K562 (cell line): ENCODE results near the gene STK33. TPM values are rescaled to one million over a fixed set of nuclear protein-coding genes. Genes with fewer than 3 reads are reported as not detected.

Source experiments
- ATAC-seq: fragments of 200-7000 bp; cut with Tn5 transposase; 3 replicates; pipeline ENCODE4 v1.9.1; 2020; ENCODE audit warnings: moderate library complexity
- BruUV-seq: library from RNA; stranded (reverse); fragments of 400-500 nt; replicated peaks from 2 replicates; lab custom pipeline; 2021; lab: Mats Ljungman, UMichigan
- CTCF ChIA-PET: fragments of 300-600 bp; formaldehyde crosslinking; extraction: SDS; loops from one replicate; lab custom pipeline; 2021; ENCODE audit warnings: low intra/inter-chr PET ratio; lab: Yijun Ruan, JAX
- POLR2A ChIA-PET: fragments of 300-600, 350-650 bp; sonication (Branson Sonifier 250); formaldehyde crosslinking; extraction: SDS; loops from one replicate; lab custom pipeline; 2021; ENCODE audit warnings: antibody characterized with exemption, inconsistent platforms; lab: Yijun Ruan, JAX
- DNase-seq, 4 experiments: peaks; one replicate each; pipeline versions ENCODE4 v3.0.0 to v3.0.0-alpha.2; 2011 to 2018; ENCODE audit warnings: low spot score in 3 of 4, mixed read lengths in 3 of 4; ENCODE audit errors: extremely low read depth in 1 of 4
- FAIRE-seq: peaks from 2 replicates; lab custom pipeline; 2011; peaks lifted over from hg19 to GRCh38; lab: Jason Lieb, UNC
- H2AFZ ChIP-seq: 2 replicates; pipeline ENCODE4 v1.6.0; 2011; ENCODE audit warnings: low read depth, low read length, control low read depth, inconsistent platforms
- H3K27ac ChIP-seq: fragments of 200-600 bp; 3 replicates; pipeline ENCODE4 v1.8.0; 2011; ENCODE audit warnings: low read depth, mild to moderate bottlenecking, control low read depth, inconsistent platforms, low read length, moderate library complexity, mixed read lengths; ENCODE audit errors: extremely low read depth
- H3K27me3 ChIP-seq, 2 experiments: fragments of 300-600 bp in 1 of 2; 2 replicates in 1 of 2; 3 replicates in 1 of 2; pipeline versions ENCODE4 v1.6.0 to v1.8.0; 2011; ENCODE audit warnings: inconsistent platforms in 2 of 2, low read length in 2 of 2, mild to moderate bottlenecking in 1 of 2, mixed read lengths in 1 of 2, moderate library complexity in 1 of 2; ENCODE audit not compliant: control insufficient read depth in 2 of 2, insufficient read depth in 2 of 2
- H3K36me3 ChIP-seq: fragments of 300-600 bp; 3 replicates; pipeline ENCODE4 v1.8.0; 2011; ENCODE audit warnings: mild to moderate bottlenecking, low read length, inconsistent platforms; ENCODE audit not compliant: control insufficient read depth, insufficient read depth
- H3K4me1 ChIP-seq, 2 experiments: fragments of 200-600 bp in 1 of 2; replicated peaks in 1 of 2; 2 replicates in 1 of 2; 3 replicates in 1 of 2; pipeline versions ENCODE4 v1.5.1 to v1.8.0; 2011; ENCODE audit warnings: inconsistent platforms in 2 of 2, low read length in 2 of 2, mild to moderate bottlenecking in 1 of 2, mixed read lengths in 1 of 2, moderate library complexity in 1 of 2; ENCODE audit not compliant: control insufficient read depth in 2 of 2, insufficient read depth in 2 of 2
- H3K4me2 ChIP-seq: 2 replicates; pipeline ENCODE4 v1.6.1; 2011; ENCODE audit warnings: low read length, control low read depth, inconsistent platforms, mixed read lengths; ENCODE audit not compliant: insufficient read depth
- H3K4me3 ChIP-seq: fragments of 200-600 bp; sonication (generic), shearing (Covaris generic); 2 replicates; pipeline ENCODE4 v1.5.1; 2016; ENCODE audit warnings: control low read depth, inconsistent platforms
- H3K79me2 ChIP-seq: fragments of 200-600 bp; 3 replicates; pipeline ENCODE4 v1.8.0; 2011; ENCODE audit warnings: low read length, inconsistent platforms; ENCODE audit not compliant: control insufficient read depth, insufficient read depth
- H3K9ac ChIP-seq, 2 experiments: 2 replicates each; pipeline versions ENCODE4 v1.6.0 to v1.6.1; 2011; ENCODE audit warnings: low read depth in 2 of 2, low read length in 2 of 2, control low read depth in 1 of 2, inconsistent platforms in 1 of 2, mild to moderate bottlenecking in 1 of 2, mixed read lengths in 1 of 2; ENCODE audit not compliant: insufficient read depth in 1 of 2
- H3K9me1 ChIP-seq: one replicate; pipeline ENCODE4 v1.6.0; 2011; ENCODE audit warnings: inconsistent platforms, mild to moderate bottlenecking, low read length, moderate library complexity; ENCODE audit not compliant: control insufficient read depth, insufficient read depth
- H3K9me3 ChIP-seq: replicated peaks from 2 replicates; pipeline ENCODE4 v1.5.1; 2011; ENCODE audit warnings: low read depth, low read length, inconsistent platforms; ENCODE audit not compliant: control insufficient read depth, insufficient read depth
- H4K20me1 ChIP-seq: replicated peaks from 2 replicates; pipeline ENCODE4 v1.6.1; 2011; ENCODE audit warnings: low read length, inconsistent platforms, mixed read lengths; ENCODE audit not compliant: control insufficient read depth, insufficient read depth
- CHCHD3 ChIP-seq: fragments of 250-450 bp; sonication (Bioruptor Pico); IDR thresholded peaks from 2 replicates; pipeline ENCODE4 v2.1.2; 2022; ENCODE audit warnings: mild to moderate bottlenecking
- E2F6 ChIP-seq, 2 experiments: IDR thresholded peaks; 2 replicates each; pipeline ENCODE4 v1.6.1; 2011; ENCODE audit warnings: borderline replicate concordance in 1 of 2, control low read depth in 1 of 2, low read depth in 1 of 2, low read length in 1 of 2, mild to moderate bottlenecking in 1 of 2, mixed read lengths in 1 of 2, moderate library complexity in 1 of 2; ENCODE audit not compliant: insufficient read depth in 1 of 2, insufficient read length in 1 of 2, poor library complexity in 1 of 2, severe bottlenecking in 1 of 2; ENCODE audit errors: extremely low read depth in 1 of 2
- ETV5 ChIP-seq: sonication (generic); formaldehyde crosslinking; IDR thresholded peaks from 2 replicates; pipeline ENCODE4 v1.4.0; 2020; ENCODE audit warnings: low read depth, mild to moderate bottlenecking, missing genetic modification reagents
- MAFF ChIP-seq: IDR thresholded peaks from 2 replicates; pipeline ENCODE4 v1.6.1; 2012; ENCODE audit warnings: low read length, improper control_type of control experiment
- NBN ChIP-seq: fragments of 450-650 bp; IDR thresholded peaks from 2 replicates; pipeline ENCODE4 v1.6.1; 2016; ENCODE audit warnings: low read depth, mild to moderate bottlenecking
- PRDM10 ChIP-seq: fragments of 450-650 bp; IDR thresholded peaks from 2 replicates; pipeline ENCODE4 v1.6.1; 2018; ENCODE audit not compliant: partially characterized antibody
- SPI1 ChIP-seq: IDR thresholded peaks from 2 replicates; pipeline ENCODE4 v1.6.1; 2011; ENCODE audit warnings: low read depth, low read length, control low read depth, borderline replicate concordance
- ZNF589 ChIP-seq: fragments of 200-800 bp; sonication (Bioruptor generic); IDR thresholded peaks from 2 replicates; pipeline ENCODE4 v1.6.1; 2016; ENCODE audit warnings: low read depth, missing genetic modification characterization, missing compliant biosample characterization
- WGBS: fragments of 100-300 bp; shearing (Covaris generic); methylation state at CpG from one replicate; pipeline ENCODE4 v1.1.6; 2016; ENCODE audit warnings: low coverage, mixed read lengths; ENCODE audit not compliant: insufficient coverage; ENCODE audit errors: missing lambda C conversion rate; 5-methylcytosine and 5-hydroxymethylcytosine counted together
- in situ Hi-C: fragments of 300-500 bp; cut with MboI; formaldehyde crosslinking; loops from 4 replicates; pipeline ENCODE4 v1.15.0; 2018; ENCODE audit warnings: inconsistent platforms, mixed read lengths
- intact Hi-C: fragments of 100-400 bp; cut with micrococcal nuclease; formaldehyde crosslinking; loops from 2 replicates; pipeline ENCODE4 v1.14.2; 2022
- polyA plus RNA-seq, 8 experiments: library from polyadenylated mRNA; depleted of rRNA in 4 of 8; stranded (reverse) in 5 of 8; unstranded in 3 of 8; fragments of >200 nt; fragmentation: Nextera tagmentation in 2 of 8; fragmentation: Illumina TruSeq in 1 of 8; extraction: Ambion mirVana in 2 of 8; extraction: Trizol in 1 of 8; gene quantifications; 2 replicates each; pipeline versions ENCODE4 v1.2.1 to v1.2.3, GENCODE V29; 2011 to 2014; ENCODE audit warnings: inconsistent platforms in 1 of 8, missing spikeins in 1 of 8
- total RNA-seq, 7 experiments: library from RNA; depleted of rRNA in 6 of 7; stranded (reverse); fragments of >200 nt in 6 of 7; fragmentation: Illumina TruSeq in 2 of 7; extraction: Trizol in 2 of 7; gene quantifications; 2 replicates each; pipeline versions ENCODE4 v1.2.1 to v1.2.3, GENCODE V29; 2011 to 2021; ENCODE audit warnings: low replicate concordance in 1 of 7

Gene STK33
- total and polyA plus RNA-seq, 9 of the 15 experiments (the other 6 are each of a cell fraction or from before 2014, with no cell fraction given): not detected

- TF ChIP-seq PRDM10 (no peak), CHCHD3 (no peak), ZNF589 (CRISPR knock-in tag) (no peak), SPI1 (no peak), ETV5 (no peak)
Observed at GRCh38 chr11:8586184-8586583, 7.8 kb downstream of the STK33 start (continued).

GRCh38 chr11:8584511-8584910 is 9.5 kb downstream of the STK33 start:
- FAIRE-seq: no peak
- Histone ChIP-seq H3K9ac (no peak overlapping the region), H3K36me3 (no peaks in the 10 kb centered on the region), H3K27ac (no peak overlapping the region), H3K9me3 (no peaks in the 10 kb centered on the region), H3K4me1 (no peaks in the 10 kb centered on the region), H3K4me3 (no peak overlapping the region), H3K4me2 (no peak overlapping the region), H2AFZ (no peak overlapping the region), H3K9me1 (no peaks in the 10 kb centered on the region), H4K20me1 (no peaks in the 10 kb centered on the region), H3K27me3 (no peaks in the 10 kb centered on the region; a peak in 1 of 5 replicates), H3K79me2 (no peaks in the 10 kb centered on the region)
- BruUV-seq: no TSS peak
- intact Hi-C loops (no loop called here), in situ Hi-C loops (no loop called here)
- 0% methylated on average over 2 of the region's 2 CpGs for WGBS
- no peak for ATAC-seq
- no peak for DNase-seq
- CTCF ChIA-PET: no interaction called here
- TF ChIP-seq MAFF: 0 out of 2 replicates have a peak, but pooled peaks have one; percentile 2
- no peak for TF ChIP-seq E2F6 (IDR thresholded peaks at IDR 0.05; ENCODE audit: borderline replicate concordance in 1 of 2, extremely low read depth in 1 of 2, insufficient read depth in 1 of 2, insufficient read length in 1 of 2, low read depth in 1 of 2, low read length in 1 of 2, poor library complexity in 1 of 2, severe bottlenecking in 1 of 2)
- no peak for TF ChIP-seq NBN
- POLR2A ChIA-PET: interaction anchor here (0.6 to 0.9 kb wide), 2 partner anchors 12 to 485 kb away, joined by 3 read pairs; no protein-coding TSS in a partner anchor
